Skin epidermis (tissue), 12 donors: ENCODE data around the gene MRGPRD.
"Not testable (repeated sequence)": the region's sequence is repeated elsewhere in the genome, so short reads cannot be mapped to it uniquely, and the experiment has no call there.

Experiments used
- H3K27ac ChIP-seq, 21 experiments: fragments of 200-600 bp; sonication (generic) in 11 of 21; one replicate each; pipeline ENCODE4 v1.5.0; 2020; ENCODE audit warnings: mild to moderate bottlenecking in 3 of 21, inconsistent platforms in 2 of 21, moderate library complexity in 2 of 21
- H3K4me3 ChIP-seq, 7 experiments: fragments of 200-600 bp; sonication (generic) in 2 of 7; one replicate each; pipeline ENCODE4 v1.5.0; 2020; ENCODE audit warnings: inconsistent platforms in 2 of 7, mild to moderate bottlenecking in 2 of 7, moderate library complexity in 1 of 7

The MRGPRD gene

GRCh38 chr11:69008737-69009440 lies 28.1 kb upstream of the MRGPRD start:
- peak overlapping the region in 17 of 21 experiments; percentile 24 to 86 (median 67) for H3K27ac ChIP-seq
- H3K4me3 ChIP-seq = no peak overlapping the region

GRCh38 chr11:69007975-69008381 lies 27.2 kb upstream of the MRGPRD start:
- Histone ChIP-seq H3K4me3 (no peak overlapping the region), H3K27ac (peak overlapping the region in 16 of 21 experiments; percentile 24 to 86 (median 66))

- H3K27ac ChIP-seq = no peak overlapping the region
- no peak overlapping the region for H3K4me3 ChIP-seq
These were observed 26.0 kb upstream of the MRGPRD start for GRCh38 chr11:69006816-69007215.

- H3K27ac ChIP-seq = no peak overlapping the region
- H3K4me3 ChIP-seq = no peak overlapping the region
These were observed 25.0 kb upstream of the MRGPRD start for GRCh38 chr11:69005631-69006368.

- Histone ChIP-seq H3K4me3 (no peak overlapping the region), H3K27ac (peak overlapping the region in 1 of 21 experiments; percentile 38)
These were observed 24.4 kb upstream of the MRGPRD start for GRCh38 chr11:69005183-69005630.

- peak overlapping the region in 4 of 21 experiments; percentile 14 to 84 (median 26) for H3K27ac ChIP-seq
These were observed 23.8 kb upstream of the MRGPRD start for GRCh38 chr11:69004411-69005182.

GRCh38 chr11:69003866-69004367 lies 23.1 kb upstream of the MRGPRD start:
- Histone ChIP-seq H3K4me3 (no peak overlapping the region), H3K27ac (peak overlapping the region in 3 of 21 experiments; percentile 14 to 84 (median 15))

More at GRCh38 chr11:69004411-69005182, 23.8 kb upstream of the MRGPRD start:
- H3K4me3 ChIP-seq = no peak overlapping the region

- no peak overlapping the region for H3K4me3 ChIP-seq
- peak overlapping the region in 5 of 21 experiments; percentile 0 to 84 (median 45) for H3K27ac ChIP-seq
These were observed 22.6 kb upstream of the MRGPRD start for GRCh38 chr11:69003301-69003865.

GRCh38 chr11:69002570-69003231 lies 21.9 kb upstream of the MRGPRD start:
- peak overlapping the region in 8 of 21 experiments; percentile 0 to 84 (median 23) for H3K27ac ChIP-seq

GRCh38 chr11:69002110-69002569 lies 21.4 kb upstream of the MRGPRD start:
- Histone ChIP-seq H3K4me3 (no peak overlapping the region), H3K27ac (peak overlapping the region in 9 of 21 experiments; percentile 18 to 84 (median 54))

More at GRCh38 chr11:69002570-69003231, 21.9 kb upstream of the MRGPRD start:
- H3K4me3 ChIP-seq = no peak overlapping the region

GRCh38 chr11:69001243-69002081 lies 20.7 kb upstream of the MRGPRD start:
- Histone ChIP-seq H3K27ac (peak overlapping the region in 15 of 21 experiments; percentile 1 to 84 (median 54)), H3K4me3 (no peak overlapping the region)

GRCh38 chr11:69000831-69001242 lies 20.1 kb upstream of the MRGPRD start:
- H3K27ac ChIP-seq = peak overlapping the region in 15 of 21 experiments; percentile 1 to 84 (median 54)
- no peak overlapping the region for H3K4me3 ChIP-seq

- H3K4me3 ChIP-seq = no peak overlapping the region
- H3K27ac ChIP-seq = peak overlapping the region in 14 of 21 experiments; percentile 14 to 84 (median 48)
These were observed 19.6 kb upstream of the MRGPRD start for GRCh38 chr11:69000391-69000790.

- not testable (repeated sequence) for H3K4me3 ChIP-seq
- peak overlapping the region in 9 of 21 experiments; percentile 14 to 84 (median 57) for H3K27ac ChIP-seq
These were observed 19.1 kb upstream of the MRGPRD start for GRCh38 chr11:68999748-69000355.

GRCh38 chr11:68999093-68999747 lies 18.4 kb upstream of the MRGPRD start:
- Histone ChIP-seq H3K27ac (peak overlapping the region in 4 of 21 experiments; percentile 48 to 84 (median 68)), H3K4me3 (no peak overlapping the region)

GRCh38 chr11:68998390-68998911 lies 17.7 kb upstream of the MRGPRD start:
- Histone ChIP-seq H3K27ac (peak overlapping the region in 4 of 21 experiments; percentile 8 to 70 (median 44)), H3K4me3 (no peak overlapping the region)

- Histone ChIP-seq H3K4me3 (no peak overlapping the region), H3K27ac (peak overlapping the region in 1 of 21 experiments; percentile 8)
These were observed 17.2 kb upstream of the MRGPRD start for GRCh38 chr11:68997995-68998348.
